HG03095 (cell line): Measurements from ENCODE around the gene NAPB.

Experiments used
- ATAC-seq: cut with Tn5 transposase; IDR thresholded peaks from one replicate; pipeline ENCODE4 v1.9.1; 2021; ENCODE audit warnings: moderate library complexity; ENCODE audit not compliant: unreplicated experiment

NAPB gene

DNA sequence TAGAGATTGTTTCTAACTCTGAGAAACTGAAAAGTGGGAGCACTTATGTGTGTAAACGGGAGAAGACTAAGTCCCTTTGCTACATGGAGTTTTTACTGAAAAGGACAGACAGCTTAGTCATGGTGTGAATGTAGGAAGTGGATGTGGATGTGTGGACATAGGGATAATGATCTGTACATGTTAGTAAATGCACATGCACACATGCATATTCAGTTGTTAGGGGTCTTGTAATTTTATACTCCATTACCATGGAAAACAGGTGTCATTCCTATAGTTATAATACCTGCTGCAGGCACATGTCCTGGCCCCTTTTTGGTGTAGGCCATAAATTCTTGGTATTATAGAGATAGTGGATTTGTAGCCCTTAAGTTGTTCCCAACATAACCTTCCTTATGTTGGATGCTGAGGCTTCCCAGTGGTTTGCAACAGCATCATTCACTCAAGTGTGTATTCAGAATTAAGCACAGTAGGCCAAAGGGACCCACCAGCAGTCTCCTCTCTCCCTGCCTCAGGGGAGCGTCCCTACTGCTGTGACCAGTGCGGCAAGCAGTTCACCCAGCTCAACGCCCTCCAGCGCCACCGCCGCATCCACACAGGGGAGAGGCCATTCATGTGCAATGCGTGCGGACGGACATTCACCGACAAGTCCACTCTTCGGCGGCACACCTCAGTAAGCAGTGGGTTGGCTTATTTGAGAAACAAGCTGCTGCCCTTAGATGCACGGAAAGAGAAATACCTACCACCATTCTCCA lies 52.0 kb downstream of the NAPB start:
- no peak for ATAC-seq

- ATAC-seq = no peak
Measured at GRCh38 chr20:23368316-23369071, 52.8 kb downstream of the NAPB start.

DNA sequence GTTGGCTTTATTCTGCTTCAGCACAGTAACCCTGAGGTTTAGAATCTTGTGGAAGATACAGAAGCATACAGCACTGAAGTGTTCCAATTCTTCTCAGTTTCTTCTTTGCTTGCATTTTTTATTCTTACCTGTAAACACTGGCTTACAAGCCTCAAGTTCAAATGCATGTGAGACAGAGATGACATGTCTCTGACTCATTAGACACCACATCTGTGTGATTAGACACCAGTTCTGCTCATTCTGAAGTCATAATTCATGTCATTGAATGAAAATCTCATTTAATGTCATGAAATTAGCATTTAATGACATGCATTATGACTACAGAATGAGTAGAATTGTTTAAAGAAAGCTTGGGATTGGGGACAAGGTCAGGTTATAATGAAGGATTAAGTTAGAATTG lies 53.5 kb downstream of the NAPB start:
- ATAC-seq = no peak

- ATAC-seq = no peak
Measured at GRCh38 chr20:23366384-23366783, 54.9 kb downstream of the NAPB start.

DNA sequence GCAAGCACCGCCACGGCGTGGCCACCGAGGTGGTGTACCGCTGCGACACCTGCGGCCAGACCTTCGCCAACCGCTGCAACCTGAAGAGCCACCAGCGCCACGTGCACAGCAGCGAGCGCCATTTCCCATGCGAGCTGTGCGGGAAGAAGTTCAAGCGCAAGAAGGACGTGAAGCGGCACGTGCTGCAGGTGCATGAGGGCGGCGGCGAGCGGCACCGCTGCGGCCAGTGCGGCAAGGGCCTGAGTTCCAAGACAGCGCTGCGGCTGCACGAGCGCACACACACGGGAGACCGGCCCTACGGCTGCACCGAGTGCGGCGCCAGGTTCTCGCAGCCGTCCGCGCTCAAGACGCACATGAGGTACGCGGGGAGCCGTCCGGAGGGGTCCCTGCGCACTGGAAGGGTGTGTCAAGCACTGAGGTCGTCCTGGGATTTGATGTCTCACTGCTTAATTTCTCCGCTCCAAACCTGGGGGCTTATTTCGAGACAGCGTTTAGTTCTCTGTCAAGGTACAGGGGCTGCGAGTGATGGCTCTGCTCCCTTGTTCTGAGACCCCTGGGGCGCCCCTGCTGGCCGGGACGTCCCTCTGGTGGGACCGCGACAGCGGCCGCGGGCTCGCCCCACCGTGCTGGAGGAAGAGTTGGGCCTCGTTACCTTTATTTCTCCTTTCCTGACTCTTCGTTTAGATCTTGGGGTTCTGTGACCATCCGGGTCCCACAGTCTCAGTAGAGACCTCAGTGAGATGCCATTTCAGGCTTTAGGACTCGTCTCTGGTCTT lies 55.7 kb downstream of the NAPB start:
- ATAC-seq = no peak

- no peak for ATAC-seq
Measured at GRCh38 chr20:23363257-23363649, 58.0 kb downstream of the NAPB start.

DNA sequence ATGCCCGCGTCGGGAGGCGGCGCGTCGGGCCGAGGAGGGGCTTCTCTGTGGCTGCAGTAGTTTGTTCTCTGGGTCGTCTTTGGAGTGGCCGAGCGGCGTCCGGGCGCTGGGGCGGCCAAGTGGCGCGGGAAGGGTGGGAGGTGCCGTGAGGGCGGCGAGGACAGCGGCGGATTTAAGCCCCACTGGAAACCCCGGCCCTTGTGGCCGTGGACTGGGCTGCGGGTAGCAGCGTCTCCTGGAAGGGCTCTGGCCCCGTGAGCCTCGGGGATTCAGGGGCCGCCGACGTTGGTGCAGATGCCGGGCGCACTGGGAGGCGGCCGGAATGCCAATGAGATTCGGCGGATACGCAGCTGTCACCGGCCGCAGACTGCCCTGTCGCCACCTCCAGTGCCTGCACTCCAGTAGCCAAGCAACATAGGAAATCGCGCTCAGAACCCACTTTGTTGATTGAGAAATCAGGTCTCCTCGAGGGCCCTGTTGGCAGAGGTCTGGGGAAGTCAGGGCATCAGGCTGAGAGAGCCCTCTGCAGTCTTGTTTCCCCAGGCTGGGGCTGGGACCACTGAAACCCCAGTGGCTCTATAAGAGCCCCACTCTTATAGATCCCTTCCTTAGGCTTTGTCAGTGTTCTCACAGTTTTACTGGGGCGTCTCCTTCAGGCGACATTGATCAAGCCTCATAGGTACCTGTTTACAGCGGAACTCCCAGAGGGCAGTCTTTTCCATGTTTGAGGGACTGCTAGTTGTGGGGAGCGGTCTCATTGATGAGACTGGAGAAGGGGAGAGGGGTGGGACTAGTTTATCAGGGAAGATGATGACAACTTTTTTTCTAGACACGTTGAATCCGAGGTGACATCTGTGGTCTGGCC lies 58.7 kb downstream of the NAPB start:
- peak; percentile 4 for ATAC-seq

DNA sequence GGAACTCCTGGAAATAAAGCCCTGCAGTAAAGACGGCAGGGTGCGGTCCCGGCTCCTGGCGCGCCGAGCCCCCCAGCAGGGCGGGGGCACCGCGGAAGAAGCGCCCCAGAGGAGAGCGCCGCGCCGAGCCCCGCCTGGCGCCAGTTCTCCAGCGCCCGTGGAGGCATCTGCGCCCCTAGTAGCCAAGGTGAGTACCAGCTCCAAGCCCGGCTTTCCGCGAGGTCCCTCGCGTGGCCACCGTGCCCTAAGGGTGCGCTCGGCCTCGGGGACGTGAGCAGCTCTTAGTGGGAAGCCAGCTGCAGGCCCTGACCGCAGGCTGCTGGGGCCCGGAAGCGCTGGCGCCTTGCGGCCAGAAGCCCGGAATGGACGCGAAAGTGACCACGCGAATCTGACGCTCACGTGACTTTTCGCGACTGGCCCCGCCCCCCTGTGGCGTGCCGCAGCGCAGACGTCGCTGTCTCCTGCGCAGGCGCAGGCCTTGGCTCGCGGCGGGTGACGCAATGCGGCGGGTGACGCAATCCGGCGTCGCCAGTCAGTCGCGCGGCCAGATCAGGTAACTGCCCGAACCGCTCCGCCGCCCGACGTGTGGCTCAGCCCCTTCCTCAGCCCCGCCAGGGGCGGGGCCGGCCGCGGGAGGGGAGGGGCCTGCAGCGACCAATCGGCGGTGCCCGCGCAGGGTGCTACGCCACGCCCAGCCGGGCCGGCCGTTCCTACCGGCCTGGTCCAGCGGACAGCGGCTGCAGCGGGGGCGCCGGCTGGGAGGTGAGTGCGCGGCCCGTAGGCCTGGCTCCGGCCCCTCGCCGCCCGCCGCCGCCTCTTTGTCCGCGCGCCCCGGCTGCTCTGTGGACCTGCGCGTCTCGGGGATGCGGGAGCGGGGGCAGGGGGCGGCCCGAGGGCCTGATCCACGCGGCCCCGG lies 59.6 kb downstream of the NAPB start, which contains the start of gene GZF1:
Gene GZF1 (plus strand): TSS at position 707 of the 916 bp plus-strand sequence. CDS start 2,202 bp downstream, outside the sequence.
- ATAC-seq = peak; percentile 54

DNA sequence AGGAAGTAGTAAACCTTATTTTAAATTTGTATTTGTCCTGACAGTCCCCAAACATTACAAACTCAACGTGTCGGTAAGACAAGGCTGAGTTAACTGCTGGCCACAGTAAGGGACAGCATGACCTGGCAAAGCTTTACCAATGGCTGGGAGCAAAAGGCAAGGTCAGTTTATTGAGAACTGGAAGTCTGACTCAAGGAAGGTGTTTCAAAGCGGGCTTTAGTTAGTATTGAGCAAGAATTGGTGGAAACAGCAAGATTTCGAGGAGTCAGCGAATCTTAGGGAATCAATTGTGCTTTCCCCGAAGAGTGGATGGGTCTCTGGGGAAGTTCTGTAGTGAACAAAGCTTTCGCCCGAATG lies 60.2 kb downstream of the NAPB start:
- ATAC-seq = no peak

- ATAC-seq = no peak
Measured at GRCh38 chr20:23360531-23360930, 60.8 kb downstream of the NAPB start.

GRCh38 chr20:23358923-23359593 lies 62.2 kb downstream of the NAPB start:
- ATAC-seq = no peak

- no peak for ATAC-seq
Measured at GRCh38 chr20:23358563-23358906, 62.8 kb downstream of the NAPB start.

GRCh38 chr20:23357767-23358562 lies 63.3 kb downstream of the NAPB start:
- peak; percentile 68 for ATAC-seq

GRCh38 chr20:23356203-23356602 lies 65.1 kb downstream of the NAPB start:
- no peak for ATAC-seq

DNA sequence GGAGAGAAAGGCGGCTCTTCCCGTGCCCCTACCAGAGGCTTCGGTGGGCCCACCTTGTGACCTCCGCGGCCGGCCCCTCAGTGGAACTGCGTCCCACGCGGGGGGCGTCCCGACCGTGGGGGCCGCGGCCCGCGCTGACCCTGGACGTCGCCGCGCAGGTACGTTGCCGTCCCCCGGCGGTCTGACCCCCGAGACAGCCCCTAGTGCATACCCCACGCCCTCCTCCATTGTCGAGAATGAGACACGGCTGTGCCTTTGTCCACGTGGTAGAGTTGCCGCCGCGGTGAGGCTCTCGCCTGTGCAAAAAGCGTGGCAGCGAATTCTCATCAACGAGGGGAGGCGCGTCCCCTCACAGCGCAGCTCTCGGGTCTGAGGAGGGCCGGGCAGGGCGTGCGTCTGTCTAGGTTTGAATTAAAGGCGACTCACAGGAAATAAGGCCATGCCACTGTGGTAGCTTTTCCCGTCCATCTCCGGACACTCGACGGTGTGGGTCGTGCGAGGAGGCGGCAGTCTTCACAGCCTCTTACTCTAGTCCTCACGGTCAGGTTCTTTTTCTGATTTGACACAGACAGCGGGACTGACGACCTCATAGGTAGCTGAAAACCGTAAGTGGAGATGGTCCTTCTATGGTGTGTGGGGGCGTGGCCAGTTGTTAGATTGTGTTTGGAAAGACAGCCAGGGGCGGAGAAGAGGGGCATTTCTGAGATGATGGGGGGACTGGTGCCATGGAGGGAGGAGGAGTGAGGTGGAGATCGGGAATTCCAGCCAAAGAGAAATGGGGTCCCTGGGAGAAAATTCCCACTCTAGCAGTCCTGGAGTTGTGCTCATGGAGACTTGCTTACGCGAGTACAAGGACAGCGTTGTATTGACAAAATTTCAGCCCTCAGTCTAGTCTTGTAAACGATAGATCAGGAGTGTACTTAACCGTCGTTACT lies 70.1 kb downstream of the NAPB start:
- peak; percentile 31 for ATAC-seq

- ATAC-seq = peak; percentile 79
Measured at GRCh38 chr20:23350196-23350903, 70.9 kb downstream of the NAPB start, which contains the start of gene NXT1. Gene NXT1, plus strand, starts transcription at chr20:23350791. Its CDS starts 3,251 bp downstream, at chr20:23354042.
